ENCODE results near the gene JCHAIN.

DNA sequence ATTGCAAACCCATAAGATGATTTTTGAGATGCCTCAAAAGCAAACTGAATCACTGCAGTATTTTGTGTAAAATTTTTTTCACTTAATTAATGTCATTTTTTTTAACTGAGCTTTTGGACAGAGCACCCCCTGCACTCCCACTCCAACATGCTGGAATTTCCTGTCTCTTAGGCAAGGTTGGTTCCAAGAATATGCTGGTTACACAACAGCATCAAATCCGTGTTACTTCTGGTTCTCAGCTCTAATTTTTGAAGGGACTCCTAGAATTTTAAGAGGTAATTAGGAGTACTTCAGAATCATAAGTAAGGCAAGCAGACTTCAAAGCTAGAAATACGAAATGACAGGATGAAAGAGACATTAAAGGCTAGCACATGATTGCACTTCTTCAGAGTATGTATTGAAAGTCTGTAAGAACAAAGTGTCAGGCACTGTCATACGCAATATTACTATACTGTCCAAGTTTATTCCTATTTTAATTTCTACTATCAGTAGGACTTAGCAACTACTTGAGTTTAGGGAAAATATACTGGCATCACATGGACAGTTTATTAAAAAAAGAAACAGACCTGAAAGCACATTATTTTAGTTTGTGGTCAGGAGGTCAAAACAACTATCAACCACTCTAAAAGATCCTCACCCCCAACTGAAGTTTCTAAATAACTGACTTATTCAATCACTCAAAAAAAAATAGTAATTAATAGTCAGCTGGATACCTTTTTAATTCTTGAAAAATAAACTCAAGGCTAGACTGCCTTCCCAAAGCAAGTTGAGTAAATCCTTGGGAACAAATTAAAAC, 1.6 kb upstream of the JCHAIN start:
- TF ChIP-seq CTCF (conservative IDR thresholded peaks at IDR 0.05; ENCODE audit: low read length) (no peak), EZH2phosphoT487 (IDR thresholded peaks at IDR 0.05; ENCODE audit: borderline replicate concordance) (no peak)
